ENCODE measurements around the gene DOCK2.
"Not testable (repeated sequence)": the region's sequence is repeated elsewhere in the genome, so short reads cannot be mapped to it uniquely, and the experiment has no call there.

DOCK2 gene

GRCh38 chr5:169746147-169746694 is 109.1 kb downstream of the DOCK2 start:
- H3K27ac Mint-ChIP-seq: no peak overlapping the region

GRCh38 chr5:169748174-169748573 is 111.1 kb downstream of the DOCK2 start:
- no peak for DNase-seq
- no peak overlapping the region for H3K27ac Mint-ChIP-seq
- no peak overlapping the region for H3K4me3 Mint-ChIP-seq
- no peak for TF ChIP-seq CTCF (IDR thresholded peaks at IDR 0.05)
- H3K4me1 Mint-ChIP-seq: peaks cover 11% of the 10 kb centered on the region
- peaks cover 33% of the 10 kb centered on the region for H3K27me3 Mint-ChIP-seq (ENCODE audit: low read depth, poor library complexity)
- no peaks in the 10 kb centered on the region for H3K36me3 Mint-ChIP-seq (ENCODE audit: low read depth)
- no peaks in the 10 kb centered on the region for H3K9me3 Mint-ChIP-seq

More at GRCh38 chr5:169746147-169746694, 109.1 kb downstream of the DOCK2 start:
- H3K4me1 Mint-ChIP-seq: peaks cover 11% of the 10 kb centered on the region
- H3K36me3 Mint-ChIP-seq (ENCODE audit: low read depth): no peaks in the 10 kb centered on the region
- H3K4me3 Mint-ChIP-seq: no peak overlapping the region
- DNase-seq: no peak
- H3K27me3 Mint-ChIP-seq (ENCODE audit: low read depth, poor library complexity): peaks cover 21% of the 10 kb centered on the region
- no peak for TF ChIP-seq CTCF (IDR thresholded peaks at IDR 0.05)
- H3K9me3 Mint-ChIP-seq: no peaks in the 10 kb centered on the region

GRCh38 chr5:169749295-169749694 is 112.2 kb downstream of the DOCK2 start:
- Mint-ChIP-seq H3K27me3 (ENCODE audit: low read depth, poor library complexity) (peaks cover 35% of the 10 kb centered on the region), H3K4me3 (no peak overlapping the region), H3K9me3 (no peaks in the 10 kb centered on the region), H3K27ac (no peak overlapping the region), H3K4me1 (peaks cover 11% of the 10 kb centered on the region), H3K36me3 (ENCODE audit: low read depth) (no peaks in the 10 kb centered on the region)
- no peak for TF ChIP-seq CTCF (IDR thresholded peaks at IDR 0.05)
- DNase-seq: no peak

GRCh38 chr5:169751490-169751889 is 114.4 kb downstream of the DOCK2 start:
- no peak overlapping the region for H3K4me3 Mint-ChIP-seq
- peaks cover 4% of the 10 kb centered on the region for H3K4me1 Mint-ChIP-seq
- no peaks in the 10 kb centered on the region for H3K9me3 Mint-ChIP-seq
- no peaks in the 10 kb centered on the region for H3K36me3 Mint-ChIP-seq (ENCODE audit: low read depth)
- H3K27ac Mint-ChIP-seq: no peak overlapping the region
- no peak for DNase-seq
- H3K27me3 Mint-ChIP-seq (ENCODE audit: low read depth, poor library complexity): peaks cover 35% of the 10 kb centered on the region
- TF ChIP-seq CTCF (IDR thresholded peaks at IDR 0.05): no peak

GRCh38 chr5:169752566-169752965 is 115.5 kb downstream of the DOCK2 start:
- H3K9me3 Mint-ChIP-seq; DNase-seq; H3K27ac Mint-ChIP-seq; H3K4me1 Mint-ChIP-seq; H3K4me3 Mint-ChIP-seq; H3K36me3 Mint-ChIP-seq (ENCODE audit: low read depth): not testable (repeated sequence)
- peaks cover 29% of the 10 kb centered on the region for H3K27me3 Mint-ChIP-seq (ENCODE audit: low read depth, poor library complexity)

- no peak overlapping the region for H3K4me3 Mint-ChIP-seq
- H3K27ac Mint-ChIP-seq: no peak overlapping the region
- DNase-seq: no peak
- H3K4me1 Mint-ChIP-seq: no peaks in the 10 kb centered on the region
- no peak for TF ChIP-seq CTCF (IDR thresholded peaks at IDR 0.05)
- H3K27me3 Mint-ChIP-seq (ENCODE audit: low read depth, poor library complexity): peaks cover 31% of the 10 kb centered on the region
- H3K9me3 Mint-ChIP-seq: no peaks in the 10 kb centered on the region
- no peaks in the 10 kb centered on the region for H3K36me3 Mint-ChIP-seq (ENCODE audit: low read depth)
Measured at GRCh38 chr5:169753795-169754194, 116.7 kb downstream of the DOCK2 start.

Measured in nephron progenitor cell (in vitro differentiated cells).